ENCODE measurements around the gene OLFML2A. TPM values are rescaled to one million over a fixed set of nuclear protein-coding genes. Genes with fewer than 3 reads are reported as not detected.
A peak's percentile ranks its signal among the peaks of the same experiment; 100 is the strongest.

OLFML2A gene
- total RNA-seq, 1 donor = 13.7 TPM

- TF ChIP-seq CTCF (IDR thresholded peaks at IDR 0.05; ENCODE audit: insufficient read depth, low read length) = peak; percentile 15
- H3K4me3 ChIP-seq (ENCODE audit: low read depth, low read length) = peak within 1 kb of the TSS; percentile 93
Measured at GRCh38 chr9:124861342-124862229, 84.7 kb downstream of the OLFML2A start, which contains the start of the genes ARPC5L and RPL35. Gene ARPC5L, plus strand, starts transcription at chr9:124862130. Its CDS starts 7,161 bp downstream, at chr9:124869291. Gene RPL35, minus strand, starts transcription at chr9:124861957. Its CDS starts 45 bp downstream, at chr9:124861912.

GRCh38 chr9:124863371-124863871 lies 86.5 kb downstream of the OLFML2A start:
- no peak overlapping the region for H3K4me3 ChIP-seq (ENCODE audit: low read depth, low read length)
- no peak for TF ChIP-seq CTCF (IDR thresholded peaks at IDR 0.05; ENCODE audit: insufficient read depth, low read length)
- no peak for DNase-seq (ENCODE audit: low read depth)

More at GRCh38 chr9:124861342-124862229, 84.7 kb downstream of the OLFML2A start, which contains the start of the genes ARPC5L and RPL35:
- DNase-seq (ENCODE audit: low read depth) = peak; percentile 86

Other genes with a start within 250 kb of the OLFML2A start
- 1.2 TPM in 1 of 2 replicates, not detected in the other for gene NR6A1, start 5.8 kb upstream of the OLFML2A start, total RNA-seq (ENCODE audit: low replicate concordance)
- not detected in 2 replicates for gene WDR38, start 76.3 kb downstream of the OLFML2A start, total RNA-seq (ENCODE audit: low replicate concordance)
- 356 and 2,683 TPM in 2 replicates for gene RPL35, start 84.8 kb downstream of the OLFML2A start, total RNA-seq (ENCODE audit: low replicate concordance)
- 19.6 and 21.3 TPM in 2 replicates for gene ARPC5L, start 85.0 kb downstream of the OLFML2A start, total RNA-seq (ENCODE audit: low replicate concordance)
- gene GOLGA1, start 163.9 kb downstream of the OLFML2A start, total RNA-seq (ENCODE audit: low replicate concordance) = 13.9 and 53.1 TPM in 2 replicates

All from fibroblast of the aortic adventitia (primary cell).